Vagina (tissue), 2 donors: ENCODE results near the gene SNRNP70. TPM values are rescaled to one million over a fixed set of nuclear protein-coding genes. Genes with fewer than 3 reads are reported as not detected.

Source experiments
- DNase-seq, 2 donors: peaks; one replicate each; pipeline ENCODE4 v3.0.0-alpha.2; 2017; ENCODE audit errors: extremely low spot score in 2 of 2
- H3K27ac ChIP-seq: fragments of 200-600 bp; sonication (generic); one replicate; pipeline ENCODE4 v1.5.1; 2019
- H3K27me3 ChIP-seq: fragments of 200-600 bp; sonication (generic); one replicate; pipeline ENCODE4 v1.5.1; 2019
- H3K36me3 ChIP-seq, 2 donors: fragments of 200-600 bp; sonication (generic); one replicate each; pipeline ENCODE4 v1.5.1; 2017 to 2019
- H3K4me1 ChIP-seq: fragments of 200-600 bp; sonication (generic); one replicate; pipeline ENCODE4 v1.5.1; 2019
- H3K4me3 ChIP-seq, 2 donors: fragments of 200-600 bp; sonication (generic); 1 replicate in 1 of 2; 2 replicates in 1 of 2; pipeline ENCODE4 v1.5.1; 2016 to 2019
- H3K9me3 ChIP-seq: fragments of 200-600 bp; sonication (generic); one replicate; pipeline ENCODE4 v1.5.1; 2019
- CTCF ChIP-seq, 3 experiments: fragments of 450-650 bp in 2 of 3; fragments of 200-600 bp in 1 of 3; sonication (generic) in 1 of 3; IDR thresholded peaks; one replicate each; pipeline ENCODE4 v1.5.1; 2017 to 2019; ENCODE audit warnings: antibody characterized with exemption in 3 of 3, mild to moderate bottlenecking in 2 of 3, moderate library complexity in 2 of 3
- POLR2A ChIP-seq, 2 donors: fragments of 450-650 bp; IDR thresholded peaks; one replicate each; pipeline ENCODE4 v1.6.1; 2017; ENCODE audit warnings: antibody characterized with exemption in 2 of 2, mild to moderate bottlenecking in 2 of 2, moderate library complexity in 2 of 2
- POLR2AphosphoS5 ChIP-seq, 2 donors: sonication (generic); formaldehyde crosslinking; IDR thresholded peaks; one replicate each; pipeline ENCODE4 v1.9.0; 2017; ENCODE audit warnings: antibody characterized with exemption in 2 of 2, mild to moderate bottlenecking in 2 of 2, low read depth in 1 of 2; ENCODE audit not compliant: insufficient read depth in 1 of 2
- intact Hi-C: fragments of 100-400 bp; cut with DNase I; formaldehyde crosslinking; loops from one replicate; pipeline ENCODE4 v1.15.1; 2023
- total RNA-seq: library from RNA; depleted of rRNA; stranded (reverse); fragments of >200 nt; gene quantifications from one replicate; pipeline ENCODE4 v1.2.3, GENCODE V29; 2016

Gene SNRNP70
- total RNA-seq, 1 donor from 2014 or later: 380 TPM

- peak overlapping the region; percentile 69 to 72 for H3K4me3 ChIP-seq
- intact Hi-C loops: no loop called here
- peaks cover 0 to 12% of the 10 kb centered on the region in 2 donors for H3K36me3 ChIP-seq
- H3K27ac ChIP-seq: peak overlapping the region; percentile 80
- no peak for TF ChIP-seq CTCF (IDR thresholded peaks at IDR 0.05)
- TF ChIP-seq POLR2AphosphoS5 (IDR thresholded peaks at IDR 0.05; ENCODE audit: insufficient read depth in 1 of 2, low read depth in 1 of 2): no peak
- TF ChIP-seq POLR2A (IDR thresholded peaks at IDR 0.05): no peak
- DNase-seq: no peak
- H3K4me1 ChIP-seq: peaks cover 29% of the 10 kb centered on the region
- H3K9me3 ChIP-seq: no peaks in the 10 kb centered on the region
- H3K27me3 ChIP-seq: no peaks in the 10 kb centered on the region
Measured at GRCh38 chr19:49084206-49085019, 838 bp upstream of the SNRNP70 start.

GRCh38 chr19:49085868-49086232, 599 bp downstream of the SNRNP70 start:
- Histone ChIP-seq H3K36me3 (peaks cover 0 to 24% of the 10 kb centered on the region in 2 donors), H3K27ac (peak overlapping the region; percentile 80), H3K4me1 (peaks cover 29% of the 10 kb centered on the region), H3K9me3 (no peaks in the 10 kb centered on the region), H3K27me3 (no peaks in the 10 kb centered on the region), H3K4me3 (peak overlapping the region; percentile 69 to 72)
- intact Hi-C loops: no loop called here
- TF ChIP-seq CTCF (IDR thresholded peaks at IDR 0.05) (no peak), POLR2A (IDR thresholded peaks at IDR 0.05) (no peak), POLR2AphosphoS5 (IDR thresholded peaks at IDR 0.05; ENCODE audit: insufficient read depth in 1 of 2, low read depth in 1 of 2) (no peak)
- DNase-seq: no peak

- peak overlapping the region; percentile 69 to 72 for H3K4me3 ChIP-seq
- intact Hi-C loops: no loop called here
Measured at GRCh38 chr19:49086296-49086695, 1.0 kb downstream of the SNRNP70 start.

GRCh38 chr19:49091391-49092038, 6.3 kb downstream of the SNRNP70 start:
- Histone ChIP-seq H3K27me3 (no peaks in the 10 kb centered on the region), H3K9me3 (no peaks in the 10 kb centered on the region), H3K36me3 (peaks cover 4 to 71% of the 10 kb centered on the region in 2 donors), H3K4me3 (no peak overlapping the region), H3K4me1 (peaks cover 26% of the 10 kb centered on the region), H3K27ac (no peak overlapping the region)
- TF ChIP-seq POLR2AphosphoS5 (IDR thresholded peaks at IDR 0.05; ENCODE audit: insufficient read depth in 1 of 2, low read depth in 1 of 2) (no peak), CTCF (IDR thresholded peaks at IDR 0.05) (no peak), POLR2A (IDR thresholded peaks at IDR 0.05) (no peak)
- intact Hi-C loops: no loop called here
- no peak for DNase-seq

More at GRCh38 chr19:49086296-49086695, 1.0 kb downstream of the SNRNP70 start:
- Histone ChIP-seq H3K9me3 (no peaks in the 10 kb centered on the region), H3K4me1 (peaks cover 29% of the 10 kb centered on the region), H3K36me3 (peaks cover under 1 to 29% of the 10 kb centered on the region in 2 donors), H3K27me3 (no peaks in the 10 kb centered on the region), H3K27ac (peak overlapping the region; percentile 80)
- TF ChIP-seq CTCF (IDR thresholded peaks at IDR 0.05): no peak
- no peak for TF ChIP-seq POLR2AphosphoS5 (IDR thresholded peaks at IDR 0.05; ENCODE audit: insufficient read depth in 1 of 2, low read depth in 1 of 2)
- no peak for TF ChIP-seq POLR2A (IDR thresholded peaks at IDR 0.05)
- no peak for DNase-seq

GRCh38 chr19:49092686-49093085, 7.4 kb downstream of the SNRNP70 start:
- no peaks in the 10 kb centered on the region for H3K9me3 ChIP-seq
- TF ChIP-seq POLR2AphosphoS5 (IDR thresholded peaks at IDR 0.05; ENCODE audit: insufficient read depth in 1 of 2, low read depth in 1 of 2): no peak
- TF ChIP-seq CTCF (IDR thresholded peaks at IDR 0.05): no peak
- TF ChIP-seq POLR2A (IDR thresholded peaks at IDR 0.05): no peak
- H3K4me1 ChIP-seq: peaks cover 14% of the 10 kb centered on the region
- H3K36me3 ChIP-seq: peaks cover 4 to 75% of the 10 kb centered on the region in 2 donors
- H3K27me3 ChIP-seq: no peaks in the 10 kb centered on the region
- DNase-seq: no peak
- H3K27ac ChIP-seq: no peak overlapping the region
- H3K4me3 ChIP-seq: no peak overlapping the region
- intact Hi-C loops: no loop called here
